ENCODE data around the gene PCP4. TPM values are rescaled to one million over a fixed set of nuclear protein-coding genes. Genes with fewer than 3 reads are reported as not detected.

Gene PCP4
- total RNA-seq, 4 donors from 2014 or later = 1.3 to 12.4 (median 1.7) TPM

DNA sequence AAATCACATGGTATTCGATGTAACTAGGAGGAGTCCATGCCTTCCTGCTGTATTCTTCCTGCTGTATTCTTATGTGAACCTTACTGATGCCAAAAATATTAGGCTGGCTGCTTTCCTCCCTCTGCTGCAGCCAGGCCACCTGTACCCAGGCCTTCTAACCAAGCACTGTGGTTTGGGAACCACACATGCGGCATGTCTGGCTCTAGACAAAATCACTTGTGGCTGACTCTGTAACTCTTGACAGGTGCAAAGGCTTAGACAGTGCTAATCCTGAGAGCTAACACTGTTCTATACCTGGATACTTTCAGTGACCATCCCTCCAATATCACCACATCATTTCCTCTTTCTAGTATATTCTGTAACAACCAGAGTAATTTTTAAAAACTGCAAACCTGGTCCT, 67.7 kb downstream of the PCP4 start:
- 94% methylated on average over 2 of the region's 2 CpGs for WGBS
- no peak for DNase-seq (ENCODE audit: low spot score in 2 of 2)
- no peaks in the 10 kb centered on the region for H3K4me1 ChIP-seq
- H3K4me3 ChIP-seq = no peak overlapping the region
- H3K9me3 ChIP-seq = no peaks in the 10 kb centered on the region
- TF ChIP-seq, protein P1, sequence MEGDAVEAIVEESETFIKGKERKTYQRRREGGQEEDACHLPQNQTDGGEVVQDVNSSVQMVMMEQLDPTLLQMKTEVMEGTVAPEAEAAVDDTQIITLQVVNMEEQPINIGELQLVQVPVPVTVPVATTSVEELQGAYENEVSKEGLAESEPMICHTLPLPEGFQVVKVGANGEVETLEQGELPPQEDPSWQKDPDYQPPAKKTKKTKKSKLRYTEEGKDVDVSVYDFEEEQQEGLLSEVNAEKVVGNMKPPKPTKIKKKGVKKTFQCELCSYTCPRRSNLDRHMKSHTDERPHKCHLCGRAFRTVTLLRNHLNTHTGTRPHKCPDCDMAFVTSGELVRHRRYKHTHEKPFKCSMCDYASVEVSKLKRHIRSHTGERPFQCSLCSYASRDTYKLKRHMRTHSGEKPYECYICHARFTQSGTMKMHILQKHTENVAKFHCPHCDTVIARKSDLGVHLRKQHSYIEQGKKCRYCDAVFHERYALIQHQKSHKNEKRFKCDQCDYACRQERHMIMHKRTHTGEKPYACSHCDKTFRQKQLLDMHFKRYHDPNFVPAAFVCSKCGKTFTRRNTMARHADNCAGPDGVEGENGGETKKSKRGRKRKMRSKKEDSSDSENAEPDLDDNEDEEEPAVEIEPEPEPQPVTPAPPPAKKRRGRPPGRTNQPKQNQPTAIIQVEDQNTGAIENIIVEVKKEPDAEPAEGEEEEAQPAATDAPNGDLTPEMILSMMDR (IDR thresholded peaks at IDR 0.05) = no peak
- TF ChIP-seq POLR2AphosphoS5 (IDR thresholded peaks at IDR 0.05) = no peak
- no peak for TF ChIP-seq EP300 (IDR thresholded peaks at IDR 0.05)
- no peak for TF ChIP-seq POLR2A (IDR thresholded peaks at IDR 0.05)
- H3K36me3 ChIP-seq = no peaks in the 10 kb centered on the region
- H3K27ac ChIP-seq = no peak overlapping the region
- H3K27me3 ChIP-seq = no peaks in the 10 kb centered on the region

GRCh38 chr21:39935716-39936115, 68.5 kb downstream of the PCP4 start:
- no peak overlapping the region for H3K27ac ChIP-seq
- TF ChIP-seq POLR2A (IDR thresholded peaks at IDR 0.05) = no peak
- TF ChIP-seq EP300 (IDR thresholded peaks at IDR 0.05) = no peak
- no peak for TF ChIP-seq POLR2AphosphoS5 (IDR thresholded peaks at IDR 0.05)
- TF ChIP-seq, protein P1 (IDR thresholded peaks at IDR 0.05) = no peak
- DNase-seq (ENCODE audit: low spot score in 2 of 2) = no peak
- H3K4me1 ChIP-seq = no peaks in the 10 kb centered on the region
- H3K36me3 ChIP-seq = no peaks in the 10 kb centered on the region
- H3K27me3 ChIP-seq = no peaks in the 10 kb centered on the region
- no peak overlapping the region for H3K4me3 ChIP-seq
- no peaks in the 10 kb centered on the region for H3K9me3 ChIP-seq
- WGBS = 64% methylated on average over 5 of the region's 5 CpGs

DNA sequence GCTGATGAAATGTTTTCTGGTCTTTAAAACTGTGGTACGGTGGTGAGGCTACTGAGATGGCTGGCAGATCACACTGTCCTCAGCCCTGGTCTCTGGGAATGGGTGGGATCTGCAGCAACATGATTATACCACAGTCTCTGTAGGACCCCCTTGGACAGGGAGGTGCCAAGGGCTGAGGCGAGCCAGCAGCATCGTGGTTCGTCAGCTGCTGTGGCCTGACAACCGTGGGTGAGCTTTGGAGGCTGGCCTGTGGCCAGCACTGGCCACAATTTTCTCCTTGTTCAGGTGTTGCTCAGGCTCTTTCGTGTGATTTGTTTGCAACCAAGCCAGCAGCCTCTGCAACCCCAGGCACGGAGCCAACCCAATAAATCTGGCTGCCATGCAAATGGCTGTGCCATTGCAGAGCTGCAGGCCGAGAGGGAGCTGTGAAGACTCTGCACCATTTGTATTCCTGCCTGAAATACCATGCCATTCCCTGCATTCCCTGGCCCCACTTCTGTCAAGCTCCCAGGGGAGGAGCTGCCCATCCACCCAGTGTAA, 70.9 kb downstream of the PCP4 start:
- H3K27me3 ChIP-seq = no peaks in the 10 kb centered on the region
- WGBS = 75% methylated on average over 1 of the region's 8 CpGs
- no peak overlapping the region for H3K27ac ChIP-seq
- no peaks in the 10 kb centered on the region for H3K9me3 ChIP-seq
- no peak overlapping the region for H3K4me3 ChIP-seq
- DNase-seq (ENCODE audit: low spot score in 2 of 2) = no peak
- no peaks in the 10 kb centered on the region for H3K4me1 ChIP-seq
- TF ChIP-seq, protein P1 (IDR thresholded peaks at IDR 0.05) = no peak
- TF ChIP-seq POLR2A (IDR thresholded peaks at IDR 0.05) (no peak), EP300 (IDR thresholded peaks at IDR 0.05) (no peak), POLR2AphosphoS5 (IDR thresholded peaks at IDR 0.05) (no peak)
- no peaks in the 10 kb centered on the region for H3K36me3 ChIP-seq

DNA sequence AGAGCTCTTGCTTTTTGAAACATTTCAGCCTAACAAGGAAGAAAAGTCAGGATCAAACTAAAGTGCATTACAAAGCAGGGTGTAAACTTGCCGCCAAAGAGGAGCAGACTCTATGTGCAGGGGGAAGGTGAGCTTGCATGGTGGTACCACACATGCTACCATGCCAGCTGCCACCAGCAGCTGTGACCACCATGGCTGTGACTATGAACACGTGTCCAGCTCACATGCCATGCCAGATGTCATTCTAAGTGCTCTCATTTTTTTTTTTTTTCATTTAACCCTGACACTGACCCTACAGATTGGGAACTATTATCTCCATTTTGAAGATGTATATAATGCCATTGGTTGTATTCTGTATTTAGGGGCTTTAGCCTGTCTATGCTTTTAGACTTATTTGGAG, 79.0 kb downstream of the PCP4 start:
- Histone ChIP-seq H3K9me3 (peaks cover 6% of the 10 kb centered on the region), H3K4me1 (no peaks in the 10 kb centered on the region), H3K4me3 (no peak overlapping the region), H3K27ac (no peak overlapping the region), H3K36me3 (no peaks in the 10 kb centered on the region), H3K27me3 (no peaks in the 10 kb centered on the region)
- DNase-seq (ENCODE audit: low spot score in 2 of 2) = no peak
- TF ChIP-seq POLR2AphosphoS5 (IDR thresholded peaks at IDR 0.05) (no peak), EP300 (IDR thresholded peaks at IDR 0.05) (no peak)
- 70% methylated on average over 2 of the region's 2 CpGs for WGBS

GRCh38 chr21:39947031-39947430, 79.8 kb downstream of the PCP4 start:
- TF ChIP-seq POLR2AphosphoS5 (IDR thresholded peaks at IDR 0.05) = no peak
- no peak for TF ChIP-seq EP300 (IDR thresholded peaks at IDR 0.05)
- TF ChIP-seq POLR2A (IDR thresholded peaks at IDR 0.05) = no peak
- TF ChIP-seq, protein P1 (IDR thresholded peaks at IDR 0.05) = no peak
- no peaks in the 10 kb centered on the region for H3K27me3 ChIP-seq
- no peaks in the 10 kb centered on the region for H3K4me1 ChIP-seq
- H3K4me3 ChIP-seq = no peak overlapping the region
- H3K27ac ChIP-seq = no peak overlapping the region
- WGBS = 71% methylated on average over 1 of the region's 1 CpG
- H3K9me3 ChIP-seq = peaks cover 6% of the 10 kb centered on the region
- H3K36me3 ChIP-seq = no peaks in the 10 kb centered on the region
- no peak for DNase-seq (ENCODE audit: low spot score in 2 of 2)
